ENCODE data around the gene CAMK2A. TPM values are rescaled to one million over a fixed set of nuclear protein-coding genes. Genes with fewer than 3 reads are reported as not detected.

CAMK2A gene
- total RNA-seq, 4 donors from 2014 or later, result 32.0 to 78.1 (median 48.6) TPM

DNA sequence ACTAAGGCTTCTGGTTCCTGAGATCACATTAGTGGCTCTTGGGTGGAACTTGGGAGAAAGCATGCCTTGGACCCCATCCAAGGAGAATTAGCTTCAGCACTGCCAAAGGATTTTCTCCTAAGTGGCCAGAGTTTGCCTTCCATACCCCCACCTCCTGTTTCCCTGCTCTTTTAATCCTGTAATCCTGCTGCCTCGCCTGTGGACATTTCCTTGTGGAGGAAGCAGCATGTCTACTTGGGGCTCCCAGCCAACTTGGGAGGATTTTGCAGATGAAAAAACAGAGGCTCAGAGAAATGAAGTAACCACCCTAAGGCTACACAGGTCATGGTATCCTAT is 11.6 kb upstream of the CAMK2A start:
- intact Hi-C loops (cut with DNase I; ENCODE audit: low total_unique reads), result no loop called here
- ATAC-seq (no peak), DNase-seq (no peak)
- in situ Hi-C loops (cut with MboI; ENCODE audit: low sequenced_read_pairs in 4 of 4), result no loop called here
- no peak for TF ChIP-seq POLR2A (IDR thresholded peaks at IDR 0.05)
- TF ChIP-seq, protein P1, sequence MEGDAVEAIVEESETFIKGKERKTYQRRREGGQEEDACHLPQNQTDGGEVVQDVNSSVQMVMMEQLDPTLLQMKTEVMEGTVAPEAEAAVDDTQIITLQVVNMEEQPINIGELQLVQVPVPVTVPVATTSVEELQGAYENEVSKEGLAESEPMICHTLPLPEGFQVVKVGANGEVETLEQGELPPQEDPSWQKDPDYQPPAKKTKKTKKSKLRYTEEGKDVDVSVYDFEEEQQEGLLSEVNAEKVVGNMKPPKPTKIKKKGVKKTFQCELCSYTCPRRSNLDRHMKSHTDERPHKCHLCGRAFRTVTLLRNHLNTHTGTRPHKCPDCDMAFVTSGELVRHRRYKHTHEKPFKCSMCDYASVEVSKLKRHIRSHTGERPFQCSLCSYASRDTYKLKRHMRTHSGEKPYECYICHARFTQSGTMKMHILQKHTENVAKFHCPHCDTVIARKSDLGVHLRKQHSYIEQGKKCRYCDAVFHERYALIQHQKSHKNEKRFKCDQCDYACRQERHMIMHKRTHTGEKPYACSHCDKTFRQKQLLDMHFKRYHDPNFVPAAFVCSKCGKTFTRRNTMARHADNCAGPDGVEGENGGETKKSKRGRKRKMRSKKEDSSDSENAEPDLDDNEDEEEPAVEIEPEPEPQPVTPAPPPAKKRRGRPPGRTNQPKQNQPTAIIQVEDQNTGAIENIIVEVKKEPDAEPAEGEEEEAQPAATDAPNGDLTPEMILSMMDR (IDR thresholded peaks at IDR 0.05 in 4 of 5, conservative IDR thresholded peaks at IDR 0.05 in 1 of 5), result no peak
- no peaks in the 10 kb centered on the region for H3K27me3 ChIP-seq
- no peak overlapping the region for H3K27ac ChIP-seq
- no peak overlapping the region for H3K4me3 ChIP-seq
- no peaks in the 10 kb centered on the region for H3K9me3 ChIP-seq
- H3K36me3 ChIP-seq, result no peaks in the 10 kb centered on the region
- peaks cover 0 to 5% of the 10 kb centered on the region in 2 donors for H3K4me1 ChIP-seq

DNA sequence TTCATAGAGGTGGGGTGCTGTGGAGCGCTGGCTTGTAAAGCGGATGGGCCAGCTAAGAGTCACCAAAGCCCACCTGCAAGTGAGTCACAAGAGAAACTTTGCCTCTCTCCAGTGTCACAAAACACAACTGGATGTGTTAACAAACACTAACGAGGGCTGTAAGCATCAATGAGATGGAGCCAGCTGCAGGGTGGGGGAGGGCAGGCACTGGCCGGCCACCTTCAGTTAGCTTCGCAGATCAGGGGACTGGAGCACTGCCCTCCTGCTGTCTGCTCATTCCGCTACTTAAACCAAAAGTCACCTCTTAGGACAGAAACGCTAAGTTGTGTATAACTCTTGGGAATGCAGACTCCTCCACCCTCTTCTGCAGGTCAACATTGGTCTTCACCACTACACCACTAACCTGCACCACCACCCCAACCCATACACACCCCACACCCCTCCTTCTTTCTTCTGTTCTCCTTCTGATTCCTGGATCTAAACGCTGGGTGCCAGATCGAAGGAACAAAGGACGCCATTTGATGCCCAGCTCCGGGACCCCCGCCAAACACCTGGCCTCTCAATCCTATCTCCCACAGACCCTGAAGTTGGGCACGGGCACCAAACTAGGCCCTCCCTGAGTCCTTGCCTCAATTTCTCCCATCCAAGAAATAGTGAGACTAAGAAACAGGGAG is 11.1 kb upstream of the CAMK2A start:
- peaks cover 0 to 5% of the 10 kb centered on the region in 2 donors for H3K4me1 ChIP-seq
- intact Hi-C loops (cut with DNase I; ENCODE audit: low total_unique reads), result no loop called here
- in situ Hi-C loops (cut with MboI; ENCODE audit: low sequenced_read_pairs in 4 of 4), result no loop called here
- H3K36me3 ChIP-seq, result no peaks in the 10 kb centered on the region
- no peak overlapping the region for H3K4me3 ChIP-seq
- DNase-seq (no peak), ATAC-seq (no peak)
- H3K27ac ChIP-seq, result no peak overlapping the region
- TF ChIP-seq, protein P1 (IDR thresholded peaks at IDR 0.05 in 4 of 5, conservative IDR thresholded peaks at IDR 0.05 in 1 of 5), result no peak
- no peak for TF ChIP-seq POLR2A (IDR thresholded peaks at IDR 0.05)
- H3K9me3 ChIP-seq, result no peaks in the 10 kb centered on the region
- H3K27me3 ChIP-seq, result no peaks in the 10 kb centered on the region

- no peak for DNase-seq
- in situ Hi-C loops (cut with MboI; ENCODE audit: low sequenced_read_pairs in 4 of 4), result no loop called here
- Histone ChIP-seq H3K9me3 (no peaks in the 10 kb centered on the region), H3K4me3 (no peak overlapping the region), H3K27me3 (no peaks in the 10 kb centered on the region), H3K27ac (no peak overlapping the region), H3K4me1 (peaks cover 0 to 5% of the 10 kb centered on the region in 2 donors), H3K36me3 (no peaks in the 10 kb centered on the region)
- no peak for ATAC-seq
- TF ChIP-seq POLR2A (IDR thresholded peaks at IDR 0.05), result no peak
- TF ChIP-seq, protein P1 (IDR thresholded peaks at IDR 0.05 in 4 of 5, conservative IDR thresholded peaks at IDR 0.05 in 1 of 5), result no peak
- intact Hi-C loops (cut with DNase I; ENCODE audit: low total_unique reads), result no loop called here
These were observed 10.2 kb upstream of the CAMK2A start for GRCh38 chr5:150299571-150300327.

DNA sequence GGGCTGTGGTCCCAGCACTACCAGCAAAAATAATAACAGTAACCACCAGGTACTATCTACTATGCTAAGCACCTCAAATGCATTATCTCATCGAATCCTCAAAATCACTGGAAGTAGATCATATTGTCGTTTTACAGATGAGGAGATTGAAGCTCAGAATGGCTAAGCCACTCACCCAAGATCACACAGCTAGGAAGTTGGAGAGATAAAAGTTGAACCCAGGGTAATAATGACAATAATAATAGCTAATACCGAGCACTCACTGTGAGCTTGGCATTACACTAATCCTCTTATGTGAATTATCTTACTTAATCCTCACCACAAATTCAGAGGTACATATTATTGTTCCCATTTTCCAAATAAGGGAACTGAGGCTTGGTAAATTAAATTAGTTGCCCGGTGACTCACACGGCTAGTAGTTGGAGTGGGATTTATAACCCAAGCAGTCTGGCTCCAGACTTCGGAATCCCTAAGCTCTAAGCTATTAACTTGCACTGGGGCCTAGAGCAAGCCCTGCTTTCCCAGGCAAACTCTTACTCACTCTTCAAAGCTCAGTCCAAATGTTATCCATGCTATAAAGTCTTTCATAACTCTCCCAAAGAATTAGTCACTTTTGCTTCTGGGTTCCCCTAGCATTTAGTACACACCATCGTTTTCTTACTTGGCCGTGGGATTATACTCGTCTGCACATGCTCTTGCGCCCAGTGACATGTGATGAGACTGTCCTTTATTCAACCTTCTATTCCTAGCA is 9.3 kb upstream of the CAMK2A start:
- Histone ChIP-seq H3K9me3 (no peaks in the 10 kb centered on the region), H3K4me1 (peaks cover 0 to 5% of the 10 kb centered on the region in 2 donors), H3K27ac (no peak overlapping the region), H3K27me3 (no peaks in the 10 kb centered on the region), H3K4me3 (no peak overlapping the region), H3K36me3 (no peaks in the 10 kb centered on the region)
- TF ChIP-seq POLR2A (IDR thresholded peaks at IDR 0.05), result no peak
- TF ChIP-seq, protein P1 (IDR thresholded peaks at IDR 0.05 in 4 of 5, conservative IDR thresholded peaks at IDR 0.05 in 1 of 5), result no peak
- intact Hi-C loops (cut with DNase I; ENCODE audit: low total_unique reads), result no loop called here
- ATAC-seq, result peak; percentile 28 to 37
- in situ Hi-C loops (cut with MboI; ENCODE audit: low sequenced_read_pairs in 4 of 4), result no loop called here
- DNase-seq, result no peak

All from gastrocnemius medialis (tissue), 4 donors.